ENCODE data around the gene SMAD4.

The SMAD4 gene

GRCh38 chr18:51098082-51098481 is 68.1 kb downstream of the SMAD4 start:
- Histone ChIP-seq H3K27me3 (ENCODE audit: insufficient read depth, low read depth) (no peaks in the 10 kb centered on the region), H3K79me2 (ENCODE audit: insufficient read depth, low read depth) (no peaks in the 10 kb centered on the region), H3K4me2 (no peak overlapping the region), H3K9ac (no peak overlapping the region), H4K20me1 (ENCODE audit: insufficient read depth) (no peaks in the 10 kb centered on the region), H3K4me3 (IDR thresholded peaks at IDR 0.05; ENCODE audit: insufficient read depth, low read depth, low read length) (no peak overlapping the region), H3K36me3 (ENCODE audit: insufficient read depth) (no peaks in the 10 kb centered on the region), H3K27ac (no peak overlapping the region), H3K4me1 (ENCODE audit: low read depth, poor library complexity, severe bottlenecking) (peaks cover 22% of the 10 kb centered on the region), H2AFZ (ENCODE audit: low read depth) (no peak overlapping the region)
- TF ChIP-seq CTCF (conservative IDR thresholded peaks at IDR 0.05; ENCODE audit: low read depth, low read length), result no peak

- no peak for TF ChIP-seq CTCF (conservative IDR thresholded peaks at IDR 0.05; ENCODE audit: low read depth, low read length)
- H3K36me3 ChIP-seq (ENCODE audit: insufficient read depth), result no peaks in the 10 kb centered on the region
- H3K27me3 ChIP-seq (ENCODE audit: insufficient read depth, low read depth), result no peaks in the 10 kb centered on the region
- no peak overlapping the region for H3K27ac ChIP-seq
- H3K4me1 ChIP-seq (ENCODE audit: low read depth, poor library complexity, severe bottlenecking), result peaks cover 22% of the 10 kb centered on the region
- no peak overlapping the region for H3K9ac ChIP-seq
- H3K4me2 ChIP-seq, result no peak overlapping the region
- H4K20me1 ChIP-seq (ENCODE audit: insufficient read depth), result no peaks in the 10 kb centered on the region
- no peak overlapping the region for H2AFZ ChIP-seq (ENCODE audit: low read depth)
- no peak overlapping the region for H3K4me3 ChIP-seq (IDR thresholded peaks at IDR 0.05; ENCODE audit: insufficient read depth, low read depth, low read length)
- H3K79me2 ChIP-seq (ENCODE audit: insufficient read depth, low read depth), result no peaks in the 10 kb centered on the region
These were observed 68.5 kb downstream of the SMAD4 start for GRCh38 chr18:51098513-51098912.

- Histone ChIP-seq H3K27ac (no peak overlapping the region), H2AFZ (ENCODE audit: low read depth) (no peak overlapping the region), H3K79me2 (ENCODE audit: insufficient read depth, low read depth) (no peaks in the 10 kb centered on the region), H3K4me1 (ENCODE audit: low read depth, poor library complexity, severe bottlenecking) (peaks cover 22% of the 10 kb centered on the region), H4K20me1 (ENCODE audit: insufficient read depth) (no peaks in the 10 kb centered on the region), H3K4me3 (IDR thresholded peaks at IDR 0.05; ENCODE audit: insufficient read depth, low read depth, low read length) (no peak overlapping the region), H3K9ac (no peak overlapping the region), H3K27me3 (ENCODE audit: insufficient read depth, low read depth) (no peaks in the 10 kb centered on the region), H3K4me2 (no peak overlapping the region), H3K36me3 (ENCODE audit: insufficient read depth) (no peaks in the 10 kb centered on the region)
- no peak for TF ChIP-seq CTCF (conservative IDR thresholded peaks at IDR 0.05; ENCODE audit: low read depth, low read length)
These were observed 70.5 kb downstream of the SMAD4 start for GRCh38 chr18:51100385-51101120.

- H2AFZ ChIP-seq (ENCODE audit: low read depth), result no peak overlapping the region
These were observed 77.1 kb downstream of the SMAD4 start for GRCh38 chr18:51107082-51107481.

More at GRCh38 chr18:51107082-51107481, 77.1 kb downstream of the SMAD4 start:
- H3K27ac ChIP-seq, result no peak overlapping the region
- no peak for TF ChIP-seq CTCF (conservative IDR thresholded peaks at IDR 0.05; ENCODE audit: low read depth, low read length)
- H3K4me1 ChIP-seq (ENCODE audit: low read depth, poor library complexity, severe bottlenecking), result peaks cover 4% of the 10 kb centered on the region
- H3K79me2 ChIP-seq (ENCODE audit: insufficient read depth, low read depth), result no peaks in the 10 kb centered on the region
- H4K20me1 ChIP-seq (ENCODE audit: insufficient read depth), result no peaks in the 10 kb centered on the region
- no peak overlapping the region for H3K4me2 ChIP-seq
- no peak overlapping the region for H3K9ac ChIP-seq
- H3K4me3 ChIP-seq (IDR thresholded peaks at IDR 0.05; ENCODE audit: insufficient read depth, low read depth, low read length), result no peak overlapping the region
- no peaks in the 10 kb centered on the region for H3K36me3 ChIP-seq (ENCODE audit: insufficient read depth)
- H3K27me3 ChIP-seq (ENCODE audit: insufficient read depth, low read depth), result no peaks in the 10 kb centered on the region
